ENCODE results near the gene FBXO27.

The FBXO27 gene

GRCh38 chr19:38979812-38980211, 52.5 kb downstream of the FBXO27 start:
- Histone ChIP-seq H3K36me3 (replicated peaks; ENCODE audit: low read depth, low read length) (peaks cover 12% of the 10 kb centered on the region), H3K27me3 (ENCODE audit: low read depth, low read length) (no peaks in the 10 kb centered on the region), H2AFZ (ENCODE audit: low read depth, low read length) (no peak overlapping the region), H3K79me2 (ENCODE audit: low read length) (peaks cover 7% of the 10 kb centered on the region), H3K4me2 (ENCODE audit: low read length) (no peak overlapping the region), H4K20me1 (ENCODE audit: insufficient read depth, low read length) (no peaks in the 10 kb centered on the region), H3K4me1 (ENCODE audit: low read length) (peaks cover 33% of the 10 kb centered on the region), H3K4me3 (ENCODE audit: low read length) (no peak overlapping the region), H3K9me3 (ENCODE audit: insufficient read depth, low read length) (peaks cover 15% of the 10 kb centered on the region), H3K9ac (ENCODE audit: low read length) (no peak overlapping the region), H3K27ac (ENCODE audit: low read length) (no peak overlapping the region)
- TF ChIP-seq CTCF (IDR thresholded peaks at IDR 0.05; ENCODE audit: low read depth, low read length) = no peak
- no peak for TF ChIP-seq EZH2phosphoT487 (IDR thresholded peaks at IDR 0.05; ENCODE audit: low read depth)

- Histone ChIP-seq H3K36me3 (replicated peaks; ENCODE audit: low read depth, low read length) (peaks cover 13% of the 10 kb centered on the region), H3K9ac (ENCODE audit: low read length) (peak overlapping the region; percentile 97), H3K4me3 (ENCODE audit: low read length) (no peak overlapping the region; the same call in 1 of the 2 replicates), H3K79me2 (ENCODE audit: low read length) (peaks cover 22% of the 10 kb centered on the region), H4K20me1 (ENCODE audit: insufficient read depth, low read length) (no peaks in the 10 kb centered on the region), H3K27ac (ENCODE audit: low read length) (peak overlapping the region; percentile 97), H3K4me2 (ENCODE audit: low read length) (peak overlapping the region; percentile 90), H3K9me3 (ENCODE audit: insufficient read depth, low read length) (peaks cover 15% of the 10 kb centered on the region), H3K4me1 (ENCODE audit: low read length) (peaks cover 36% of the 10 kb centered on the region), H3K27me3 (ENCODE audit: low read depth, low read length) (no peaks in the 10 kb centered on the region), H2AFZ (ENCODE audit: low read depth, low read length) (no peak overlapping the region)
- no peak for TF ChIP-seq CTCF (IDR thresholded peaks at IDR 0.05; ENCODE audit: low read depth, low read length)
- TF ChIP-seq EZH2phosphoT487 (IDR thresholded peaks at IDR 0.05; ENCODE audit: low read depth) = no peak
Observed at GRCh38 chr19:38978326-38978689, 54.0 kb downstream of the FBXO27 start.

GRCh38 chr19:38977445-38978325, 54.7 kb downstream of the FBXO27 start:
- Histone ChIP-seq H3K4me3 (ENCODE audit: low read length) (peak overlapping the region; percentile 88; the same call in 1 of the 2 replicates), H3K9me3 (ENCODE audit: insufficient read depth, low read length) (peaks cover 15% of the 10 kb centered on the region), H3K4me1 (ENCODE audit: low read length) (peaks cover 36% of the 10 kb centered on the region), H3K79me2 (ENCODE audit: low read length) (peaks cover 28% of the 10 kb centered on the region), H2AFZ (ENCODE audit: low read depth, low read length) (no peak overlapping the region), H4K20me1 (ENCODE audit: insufficient read depth, low read length) (no peaks in the 10 kb centered on the region), H3K27me3 (ENCODE audit: low read depth, low read length) (no peaks in the 10 kb centered on the region), H3K9ac (ENCODE audit: low read length) (peak overlapping the region; percentile 97), H3K36me3 (replicated peaks; ENCODE audit: low read depth, low read length) (peaks cover 15% of the 10 kb centered on the region), H3K4me2 (ENCODE audit: low read length) (peak overlapping the region; percentile 90), H3K27ac (ENCODE audit: low read length) (peak overlapping the region; percentile 97)
- no peak for TF ChIP-seq EZH2phosphoT487 (IDR thresholded peaks at IDR 0.05; ENCODE audit: low read depth)
- TF ChIP-seq CTCF (IDR thresholded peaks at IDR 0.05; ENCODE audit: low read depth, low read length) = no peak

GRCh38 chr19:38975861-38976271, 56.5 kb downstream of the FBXO27 start:
- Histone ChIP-seq H3K27me3 (ENCODE audit: low read depth, low read length) (no peaks in the 10 kb centered on the region), H3K9me3 (ENCODE audit: insufficient read depth, low read length) (peaks cover 10% of the 10 kb centered on the region), H3K4me2 (ENCODE audit: low read length) (peak overlapping the region; percentile 90), H3K27ac (ENCODE audit: low read length) (peak overlapping the region; percentile 97), H3K36me3 (replicated peaks; ENCODE audit: low read depth, low read length) (peaks cover 24% of the 10 kb centered on the region), H3K4me1 (ENCODE audit: low read length) (peaks cover 39% of the 10 kb centered on the region), H4K20me1 (ENCODE audit: insufficient read depth, low read length) (peaks cover 3% of the 10 kb centered on the region; the same call in 1 of the 2 replicates), H3K9ac (ENCODE audit: low read length) (peak overlapping the region; percentile 97), H3K4me3 (ENCODE audit: low read length) (peak overlapping the region; percentile 88), H2AFZ (ENCODE audit: low read depth, low read length) (no peak overlapping the region), H3K79me2 (ENCODE audit: low read length) (peaks cover 46% of the 10 kb centered on the region)
- TF ChIP-seq EZH2phosphoT487 (IDR thresholded peaks at IDR 0.05; ENCODE audit: low read depth) (no peak), CTCF (IDR thresholded peaks at IDR 0.05; ENCODE audit: low read depth, low read length) (no peak)
